ENCODE results near the gene ANGPTL8. TPM values are rescaled to one million over a fixed set of nuclear protein-coding genes. Genes with fewer than 3 reads are reported as not detected.

ANGPTL8 gene
- total and polyA plus RNA-seq, 2 of the 4 experiments (the other 2 are of a cell fraction), result not detected

DNA sequence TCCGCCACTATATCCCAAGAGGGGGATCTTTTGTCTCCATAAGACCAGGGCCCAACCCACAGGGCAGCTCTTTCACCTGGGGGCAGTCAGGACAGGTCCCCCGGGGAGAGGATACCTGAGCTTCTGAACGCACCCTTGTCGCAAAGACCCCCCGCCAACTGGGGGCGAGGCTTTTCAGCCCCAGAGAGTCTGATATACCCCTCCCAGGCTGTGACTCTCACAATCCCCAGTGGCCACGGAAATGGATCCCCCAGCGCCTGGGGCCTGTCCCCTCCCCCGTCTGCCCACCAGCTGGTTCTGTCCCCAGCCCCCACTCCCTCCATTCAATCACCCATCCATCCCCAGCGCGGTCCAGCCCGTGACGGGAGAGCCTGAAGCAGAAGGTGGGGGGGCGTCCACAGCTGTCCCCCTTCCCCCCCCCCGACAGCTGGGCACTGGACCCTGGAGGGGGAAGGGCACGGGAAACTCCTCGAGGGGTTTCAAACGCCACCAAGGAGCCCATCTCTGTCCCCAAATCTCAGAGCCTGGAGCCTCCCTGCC is 22.1 kb downstream of the ANGPTL8 start:
- POLR2A ChIA-PET (ENCODE audit: unreplicated experiment), result interaction anchor here (0.6 kb wide), 1 partner anchor 30 kb away, joined by 3 read pairs; no protein-coding TSS in a partner anchor
- no peaks in the 10 kb centered on the region for H4K20me1 ChIP-seq (ENCODE audit: insufficient read depth, low read length)
- no peaks in the 10 kb centered on the region for H3K36me3 ChIP-seq (ENCODE audit: control insufficient read depth, insufficient read depth, low read length)
- 50% methylated on average over 2 of the region's 18 CpGs; no CpG with 5 or more reads in 1 of the 2 experiments for WGBS, 2 experiments (ENCODE audit: extremely low coverage in 2 of 2, insufficient read length in 1 of 2)
- peak overlapping the region; percentile 94 for H3K4me2 ChIP-seq (ENCODE audit: low read depth, low read length)
- in situ Hi-C loops (cut with MboI; ENCODE audit: low sequenced_read_pairs) (no loop called here), intact Hi-C loops (cut with micrococcal nuclease) (loop anchor here (1.0 kb wide), 1 partner anchor 124 kb away; no protein-coding TSS in a partner anchor), dilution Hi-C loops (cut with HindIII; ENCODE audit: low sequenced_read_pairs, unreplicated experiment) (no loop called here)
- no peaks in the 10 kb centered on the region for H3K9me1 ChIP-seq (ENCODE audit: insufficient read depth, low read length)
- CTCF ChIA-PET, result no interaction called here
- no peak overlapping the region for H2BK120ac ChIP-seq (ENCODE audit: low read depth, low read length)
- no peak overlapping the region for H2BK15ac ChIP-seq (ENCODE audit: low read depth, low read length)
- peak overlapping the region; percentile 93 for H3K23ac ChIP-seq (ENCODE audit: low read depth, low read length)
- no peak overlapping the region for H4K91ac ChIP-seq (ENCODE audit: insufficient read depth, low read depth, low read length)
- H2AK5ac ChIP-seq (ENCODE audit: low read depth, low read length), result peak overlapping the region; percentile 82; the same call in 1 of the 2 replicates
- peak overlapping the region; percentile 70 for H2AK9ac ChIP-seq (replicated peaks; ENCODE audit: low read depth, low read length, poor library complexity)
- H3K27me3 ChIP-seq (ENCODE audit: control insufficient read depth, insufficient read depth, low read length), result no peaks in the 10 kb centered on the region
- peak overlapping the region; percentile 56; the same call in 1 of the 2 replicates for H3K27ac ChIP-seq (ENCODE audit: insufficient read depth, low read length)
- peak overlapping the region; percentile 97 for H3K4me3 ChIP-seq (ENCODE audit: insufficient read depth, low read depth, low read length)
- DNase-seq, result no peak
- peaks cover 5% of the 10 kb centered on the region for H3K4me1 ChIP-seq (ENCODE audit: control insufficient read depth, insufficient read depth, low read length)
- H3K14ac ChIP-seq (replicated peaks; ENCODE audit: low read depth, low read length), result peak overlapping the region; percentile 71
- no TSS peak for BruUV-seq (replicated peaks)
- H2BK20ac ChIP-seq (ENCODE audit: low read depth, low read length), result no peak overlapping the region
- peak overlapping the region; percentile 82 for H4K5ac ChIP-seq (ENCODE audit: low read depth, low read length)
- H3K79me1 ChIP-seq (ENCODE audit: low read depth in 1 of 2, low read length in 2 of 2), result peaks cover 6 to 15% of the 10 kb centered on the region in 2 experiments; a peak in 2 of 4 replicates
- H2BK5ac ChIP-seq (ENCODE audit: low read depth, low read length, poor library complexity, severe bottlenecking), result no peak overlapping the region
- H3K4ac ChIP-seq (ENCODE audit: low read depth, low read length), result peak overlapping the region; percentile 50; the same call in 1 of the 2 replicates
- peak overlapping the region; percentile 28; the same call in 1 of the 2 replicates for H3K18ac ChIP-seq (ENCODE audit: low read depth, low read length)
- peak overlapping the region in 1 of 2 experiments; percentile 10; a peak in 1 of 4 replicates for H4K8ac ChIP-seq (ENCODE audit: low read depth in 2 of 2, low read length in 2 of 2)
- peak overlapping the region; percentile 92 for H2AFZ ChIP-seq (replicated peaks; ENCODE audit: low read length, poor library complexity)
- no peak overlapping the region for H3K56ac ChIP-seq (ENCODE audit: extremely low read depth, insufficient read depth, low read length)
- H3K9me3 ChIP-seq (ENCODE audit: control insufficient read depth, insufficient read depth, low read length), result no peaks in the 10 kb centered on the region
- TF ChIP-seq BHLHE40 (IDR thresholded peaks at IDR 0.05; ENCODE audit: low read depth, low read length), result no peak
- no peak for TF ChIP-seq MAFK (IDR thresholded peaks at IDR 0.05; ENCODE audit: low read depth, low read length)
- TF ChIP-seq POLR2A (IDR thresholded peaks at IDR 0.05; ENCODE audit: low read depth, low read length), result no peak
- no peak for TF ChIP-seq FOS (IDR thresholded peaks at IDR 0.05; ENCODE audit: low read depth, low read length)
- no peak for TF ChIP-seq RAD21 (IDR thresholded peaks at IDR 0.05; ENCODE audit: low read length)
- H3K9ac ChIP-seq (ENCODE audit: low read depth, low read length), result peak overlapping the region; percentile 88
- ATAC-seq (ENCODE audit: low read depth), result peak; percentile 25

Measured in IMR-90 (cell line).